ENCODE data around the gene IL1RAPL1.

Gene IL1RAPL1

GRCh38 chrX:28979877-28980276 is 392.6 kb downstream of the IL1RAPL1 start:
- no peak for DNase-seq (ENCODE audit: low read depth)

- no peak for DNase-seq (ENCODE audit: low read depth)
Observed at GRCh38 chrX:28981952-28982351, 394.7 kb downstream of the IL1RAPL1 start.

- DNase-seq (ENCODE audit: low read depth), result no peak
Observed at GRCh38 chrX:28988246-28988645, 401.0 kb downstream of the IL1RAPL1 start.

- no peak for DNase-seq (ENCODE audit: low read depth)
Observed at GRCh38 chrX:28997706-28998463, 410.6 kb downstream of the IL1RAPL1 start.

- no peak for DNase-seq (ENCODE audit: low read depth)
Observed at GRCh38 chrX:28998609-28999135, 411.4 kb downstream of the IL1RAPL1 start.

GRCh38 chrX:29012867-29013266 is 425.6 kb downstream of the IL1RAPL1 start:
- DNase-seq (ENCODE audit: low read depth), result no peak

- no peak for DNase-seq (ENCODE audit: low read depth)
Observed at GRCh38 chrX:29023207-29023606, 436.0 kb downstream of the IL1RAPL1 start.

GRCh38 chrX:29024871-29025270 is 437.6 kb downstream of the IL1RAPL1 start:
- DNase-seq (ENCODE audit: low read depth), result no peak

- DNase-seq (ENCODE audit: low read depth), result no peak
Observed at GRCh38 chrX:29039501-29039900, 452.3 kb downstream of the IL1RAPL1 start.

- no peak for DNase-seq (ENCODE audit: low read depth)
Observed at GRCh38 chrX:29040160-29040559, 452.9 kb downstream of the IL1RAPL1 start.

GRCh38 chrX:29042341-29042740 is 455.1 kb downstream of the IL1RAPL1 start:
- no peak for DNase-seq (ENCODE audit: low read depth)

- DNase-seq (ENCODE audit: low read depth), result no peak
Observed at GRCh38 chrX:29043746-29044145, 456.5 kb downstream of the IL1RAPL1 start.

- DNase-seq (ENCODE audit: low read depth), result no peak
Observed at GRCh38 chrX:29044423-29045184, 457.4 kb downstream of the IL1RAPL1 start.

GRCh38 chrX:29065477-29065876 is 478.2 kb downstream of the IL1RAPL1 start:
- DNase-seq (ENCODE audit: low read depth), result no peak

GRCh38 chrX:29066516-29066915 is 479.3 kb downstream of the IL1RAPL1 start:
- DNase-seq (ENCODE audit: low read depth), result no peak

GRCh38 chrX:29067351-29067750 is 480.1 kb downstream of the IL1RAPL1 start:
- no peak for DNase-seq (ENCODE audit: low read depth)

GRCh38 chrX:29071525-29072320 is 484.5 kb downstream of the IL1RAPL1 start:
- no peak for DNase-seq (ENCODE audit: low read depth)

- DNase-seq (ENCODE audit: low read depth), result no peak
Observed at GRCh38 chrX:29082558-29082957, 495.3 kb downstream of the IL1RAPL1 start.

GRCh38 chrX:29083823-29084222 is 496.6 kb downstream of the IL1RAPL1 start:
- DNase-seq (ENCODE audit: low read depth), result no peak

- DNase-seq (ENCODE audit: low read depth), result no peak
Observed at GRCh38 chrX:29090811-29091210, 503.6 kb downstream of the IL1RAPL1 start.

- DNase-seq (ENCODE audit: low read depth), result no peak
Observed at GRCh38 chrX:29107231-29107630, 520.0 kb downstream of the IL1RAPL1 start.

GRCh38 chrX:29110041-29110440 is 522.8 kb downstream of the IL1RAPL1 start:
- DNase-seq (ENCODE audit: low read depth), result no peak

Data from CMK (cell line).